Body of pancreas (tissue), 4 donors: ENCODE data around the gene SLC17A2.
"Not testable (repeated sequence)": the region's sequence is repeated elsewhere in the genome, so short reads cannot be mapped to it uniquely, and the experiment has no call there.

Experiments used
- CTCF ChIP-seq, 7 experiments: fragments of 450-650 bp in 4 of 7; fragments of 200-600 bp in 3 of 7; sonication (generic) in 3 of 7; IDR thresholded peaks; one replicate each; pipeline ENCODE4 v1.5.1; 2016 to 2019; ENCODE audit warnings: antibody characterized with exemption in 7 of 7
- POLR2A ChIP-seq, 3 donors: fragments of 450-650 bp; IDR thresholded peaks; one replicate each; pipeline ENCODE4 v1.6.1; 2016; ENCODE audit warnings: antibody characterized with exemption in 3 of 3, mild to moderate bottlenecking in 2 of 3

GRCh38 chr6:25929785-25930184, 706 bp downstream of the SLC17A2 start:
- TF ChIP-seq CTCF, POLR2A (IDR thresholded peaks at IDR 0.05): not testable (repeated sequence)
